GM23248 (cell line): ENCODE results near the gene RNF130. TPM values are rescaled to one million over a fixed set of nuclear protein-coding genes. Genes with fewer than 3 reads are reported as not detected.

Source experiments
- DNase-seq: peaks from one replicate; pipeline ENCODE4 v3.0.0-alpha.2; 2015
- H2AFZ ChIP-seq: fragments of 200-600 bp; sonication (generic); 2 replicates; pipeline ENCODE4 v1.6.1; 2016; ENCODE audit warnings: antibody characterized with exemption
- H3F3A ChIP-seq: fragments of 200-600 bp; sonication (generic); 2 replicates; pipeline ENCODE4 v1.6.1; 2016; ENCODE audit warnings: mild to moderate bottlenecking, antibody characterized with exemption, mixed run types; ENCODE audit not compliant: insufficient read depth
- H3K27ac ChIP-seq: fragments of 200-600 bp; sonication (generic); 2 replicates; pipeline ENCODE4 v1.5.1; 2016; ENCODE audit warnings: mild to moderate bottlenecking
- H3K27me3 ChIP-seq: fragments of 200-600 bp; sonication (generic); replicated peaks from 2 replicates; pipeline ENCODE4 v1.6.1; 2016; ENCODE audit warnings: mild to moderate bottlenecking; ENCODE audit not compliant: insufficient read depth
- H3K36me3 ChIP-seq: fragments of 200-600 bp; sonication (generic); 2 replicates; pipeline ENCODE4 v1.6.1; 2016; ENCODE audit warnings: low read depth, mild to moderate bottlenecking
- H3K4me1 ChIP-seq: fragments of 200-600 bp; sonication (generic); 2 replicates; pipeline ENCODE4 v1.6.1; 2016; ENCODE audit warnings: mild to moderate bottlenecking; ENCODE audit not compliant: insufficient read depth
- H3K4me2 ChIP-seq: fragments of 200-600 bp; sonication (generic); one replicate; pipeline ENCODE4 v1.6.1; 2016; ENCODE audit warnings: mild to moderate bottlenecking; ENCODE audit not compliant: unreplicated experiment
- H3K4me3 ChIP-seq: fragments of 200-600 bp; sonication (generic); 2 replicates; pipeline ENCODE4 v1.5.1; 2016; ENCODE audit warnings: mild to moderate bottlenecking
- H3K79me2 ChIP-seq: fragments of 200-600 bp; sonication (generic); 2 replicates; pipeline ENCODE4 v1.6.1; 2016; ENCODE audit warnings: mild to moderate bottlenecking; ENCODE audit not compliant: insufficient read depth
- H3K9ac ChIP-seq: fragments of 200-600 bp; sonication (generic); 2 replicates; pipeline ENCODE4 v1.6.1; 2016; ENCODE audit warnings: mild to moderate bottlenecking
- H3K9me2 ChIP-seq: fragments of 200-600 bp; sonication (generic); 2 replicates; pipeline ENCODE4 v1.6.1; 2016; ENCODE audit warnings: mixed run types, mild to moderate bottlenecking, moderate library complexity; ENCODE audit not compliant: insufficient read depth
- H3K9me3 ChIP-seq: fragments of 200-600 bp; sonication (generic); one replicate; pipeline ENCODE4 v1.6.1; 2017; ENCODE audit warnings: low read depth
- H4K20me1 ChIP-seq: fragments of 200-600 bp; sonication (generic); 2 replicates; pipeline ENCODE4 v1.6.0; 2016; ENCODE audit not compliant: insufficient read depth
- EZH2 ChIP-seq: fragments of 200-600 bp; sonication (generic); IDR thresholded peaks from 2 replicates; pipeline ENCODE4 v1.6.1; 2018; ENCODE audit warnings: antibody characterized with exemption, mild to moderate bottlenecking; ENCODE audit not compliant: insufficient read depth, poor library complexity, severe bottlenecking
- EZH2phosphoT487 ChIP-seq: fragments of 200-600 bp; sonication (generic); IDR thresholded peaks from 2 replicates; pipeline ENCODE4 v1.6.1; 2018; ENCODE audit warnings: antibody characterized with exemption, moderate library complexity, mild to moderate bottlenecking, low read depth; ENCODE audit not compliant: insufficient read depth
- WGBS, 2 experiments: methylation state at CpG; one replicate each; pipeline ENCODE4 v1.1.6; 2015 to 2017; ENCODE audit warnings: low lambda C conversion rate in 2 of 2, low coverage in 1 of 2; ENCODE audit errors: missing lambda C conversion rate in 2 of 2; 5-methylcytosine and 5-hydroxymethylcytosine counted together
- in situ Hi-C: fragments of 300-500 bp; cut with MboI; formaldehyde crosslinking; loops from 2 replicates; pipeline ENCODE4 v1.15.0; 2020
- polyA plus RNA-seq: library from polyadenylated mRNA; unstranded; fragments of >200 nt; fragmentation: Nextera tagmentation; extraction: Ambion mirVana; gene quantifications from 2 replicates; pipeline ENCODE4 v1.2.1, GENCODE V29; 2016
- total RNA-seq: library from RNA; depleted of rRNA; stranded (reverse); fragments of >200 nt; shearing (Covaris generic); gene quantifications from 2 replicates; pipeline ENCODE4 v1.2.3, GENCODE V29; 2014

Gene RNF130
- total and polyA plus RNA-seq, 2 experiments from 2014 or later, result 27.3 to 49.8 TPM

- Histone ChIP-seq H3K4me2 (no peak overlapping the region), H3F3A (no peaks in the 10 kb centered on the region), H3K9me3 (peaks cover 6% of the 10 kb centered on the region), H3K27me3 (no peaks in the 10 kb centered on the region), H2AFZ (no peak overlapping the region), H3K79me2 (no peaks in the 10 kb centered on the region), H3K9me2 (no peaks in the 10 kb centered on the region), H3K27ac (no peak overlapping the region), H3K4me3 (no peak overlapping the region), H3K9ac (no peak overlapping the region), H4K20me1 (no peaks in the 10 kb centered on the region), H3K36me3 (no peaks in the 10 kb centered on the region), H3K4me1 (no peaks in the 10 kb centered on the region)
- in situ Hi-C loops, result no loop called here
- WGBS, 2 experiments, result 60 to 73% methylated on average over 7 of the region's 7 CpGs
- no peak for DNase-seq
- no peak for TF ChIP-seq EZH2phosphoT487
- no peak for TF ChIP-seq EZH2
Measured at GRCh38 chr5:180111273-180112002, 39.9 kb upstream of the RNF130 start.

GRCh38 chr5:180109920-180110319 is 38.4 kb upstream of the RNF130 start:
- H3K9ac ChIP-seq, result no peak overlapping the region
- no peaks in the 10 kb centered on the region for H4K20me1 ChIP-seq
- no peak overlapping the region for H2AFZ ChIP-seq
- H3K9me3 ChIP-seq, result peaks cover 6% of the 10 kb centered on the region
- no peak overlapping the region for H3K27ac ChIP-seq
- no peaks in the 10 kb centered on the region for H3F3A ChIP-seq
- H3K79me2 ChIP-seq, result no peaks in the 10 kb centered on the region
- no peaks in the 10 kb centered on the region for H3K36me3 ChIP-seq
- 48 to 53% methylated on average over 9 of the region's 9 CpGs for WGBS, 2 experiments
- in situ Hi-C loops, result no loop called here
- H3K4me1 ChIP-seq, result no peaks in the 10 kb centered on the region
- no peak for TF ChIP-seq EZH2phosphoT487
- no peak for TF ChIP-seq EZH2
- no peaks in the 10 kb centered on the region for H3K27me3 ChIP-seq
- H3K9me2 ChIP-seq, result no peaks in the 10 kb centered on the region
- no peak for DNase-seq
- no peak overlapping the region for H3K4me3 ChIP-seq
- no peak overlapping the region for H3K4me2 ChIP-seq

- in situ Hi-C loops, result no loop called here
- Histone ChIP-seq H3F3A (no peaks in the 10 kb centered on the region), H3K27me3 (no peaks in the 10 kb centered on the region), H3K9ac (no peak overlapping the region), H3K27ac (no peak overlapping the region), H3K9me2 (no peaks in the 10 kb centered on the region), H4K20me1 (no peaks in the 10 kb centered on the region), H3K4me2 (no peak overlapping the region), H3K4me1 (no peaks in the 10 kb centered on the region), H3K9me3 (peaks cover 6% of the 10 kb centered on the region), H3K4me3 (no peak overlapping the region), H3K79me2 (no peaks in the 10 kb centered on the region), H3K36me3 (no peaks in the 10 kb centered on the region), H2AFZ (no peak overlapping the region)
- 24 to 45% methylated on average over 1 of the region's 1 CpG for WGBS, 2 experiments
- TF ChIP-seq EZH2 (no peak), EZH2phosphoT487 (no peak)
- DNase-seq, result no peak
Measured at GRCh38 chr5:180107005-180107404, 35.4 kb upstream of the RNF130 start.

- peaks cover 6% of the 10 kb centered on the region for H3K9me3 ChIP-seq
- in situ Hi-C loops, result no loop called here
- peak; percentile 12 for DNase-seq
- H2AFZ ChIP-seq, result no peak overlapping the region
- no peak overlapping the region for H3K27ac ChIP-seq
- H3K4me1 ChIP-seq, result no peaks in the 10 kb centered on the region
- no peak overlapping the region for H3K4me3 ChIP-seq
- no peaks in the 10 kb centered on the region for H4K20me1 ChIP-seq
- no peak overlapping the region for H3K9ac ChIP-seq
- no peak for TF ChIP-seq EZH2phosphoT487
- H3K4me2 ChIP-seq, result no peak overlapping the region
- H3K27me3 ChIP-seq, result no peaks in the 10 kb centered on the region
- WGBS, 2 experiments, result 49 to 51% methylated on average over 5 of the region's 5 CpGs
- H3K79me2 ChIP-seq, result no peaks in the 10 kb centered on the region
- H3F3A ChIP-seq, result no peaks in the 10 kb centered on the region
- no peaks in the 10 kb centered on the region for H3K9me2 ChIP-seq
- no peaks in the 10 kb centered on the region for H3K36me3 ChIP-seq
Measured at GRCh38 chr5:180105827-180106312, 34.3 kb upstream of the RNF130 start.

GRCh38 chr5:180104168-180104530 is 32.6 kb upstream of the RNF130 start:
- Histone ChIP-seq H4K20me1 (no peaks in the 10 kb centered on the region), H3F3A (no peaks in the 10 kb centered on the region), H3K4me3 (no peak overlapping the region), H3K9me2 (no peaks in the 10 kb centered on the region), H3K36me3 (no peaks in the 10 kb centered on the region), H2AFZ (no peak overlapping the region), H3K9ac (no peak overlapping the region), H3K4me1 (no peaks in the 10 kb centered on the region), H3K9me3 (peaks cover 6% of the 10 kb centered on the region), H3K27ac (no peak overlapping the region), H3K27me3 (no peaks in the 10 kb centered on the region), H3K4me2 (no peak overlapping the region), H3K79me2 (no peaks in the 10 kb centered on the region)
- no peak for TF ChIP-seq EZH2
- no peak for TF ChIP-seq EZH2phosphoT487
- in situ Hi-C loops, result no loop called here
- WGBS, 2 experiments, result 63 to 65% methylated on average over 3 of the region's 3 CpGs
- no peak for DNase-seq
